ENCODE measurements around the gene C6orf120. TPM values are rescaled to one million over a fixed set of nuclear protein-coding genes. Genes with fewer than 3 reads are reported as not detected.

C6orf120 gene
- total and polyA plus RNA-seq, 3 experiments from 2014 or later: 8.9 to 25.5 (median 23.6) TPM

DNA sequence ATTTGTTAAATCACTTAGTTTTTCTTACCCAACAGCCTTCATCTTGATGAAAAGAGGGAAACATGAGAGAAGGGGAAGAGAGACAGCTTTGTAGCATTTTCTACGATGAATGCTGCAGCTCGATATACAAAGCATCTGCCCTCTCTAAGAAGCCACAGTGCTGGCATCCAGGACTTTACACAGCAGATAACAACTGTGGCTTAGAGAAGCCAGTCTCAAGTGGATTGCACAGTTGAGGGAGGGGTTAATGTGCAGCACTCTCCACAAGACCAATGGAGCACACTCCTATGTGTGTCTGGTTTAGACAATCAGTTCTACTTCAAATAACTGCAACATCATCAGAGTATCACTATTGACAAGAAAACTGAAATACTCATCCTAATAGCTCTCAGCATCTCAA is 5.8 kb downstream of the C6orf120 start:
- H3K4me1 Mint-ChIP-seq: peaks cover 36 to 54% (median 45%) of the 10 kb centered on the region in 3 donors
- H3K36me3 ChIP-seq (ENCODE audit: insufficient read depth, low read length): peaks cover 10% of the 10 kb centered on the region
- peak overlapping the region in 2 of 8 donors; percentile 10 to 56 for H3K27ac Mint-ChIP-seq
- no peak overlapping the region for H3K4me3 Mint-ChIP-seq
- no peak for DNase-seq
- H3K9me3 ChIP-seq (ENCODE audit: low read length): no peaks in the 10 kb centered on the region
- peaks cover 30% of the 10 kb centered on the region for H3K4me1 ChIP-seq (ENCODE audit: insufficient read depth, low read length)
- H3K9me3 Mint-ChIP-seq: no peaks in the 10 kb centered on the region
- CTCF ChIA-PET: interaction anchor here (1.3 kb wide), 2 partner anchors 44 to 82 kb away, joined by 3 read pairs; partner anchors contain the start of genes DYNLT2 and ERMARD
- H3K27me3 ChIP-seq (ENCODE audit: insufficient read depth, low read length, poor library complexity, severe bottlenecking): no peaks in the 10 kb centered on the region
- H3K36me3 Mint-ChIP-seq: peaks cover 0 to 71% (median 4%) of the 10 kb centered on the region in 3 donors
- no peaks in the 10 kb centered on the region for H3K27me3 Mint-ChIP-seq
- POLR2A ChIA-PET: no interaction called here
- H3K4me3 ChIP-seq (ENCODE audit: low read length): no peak overlapping the region
- H3K27ac ChIP-seq (ENCODE audit: low read depth, low read length): no peak overlapping the region

DNA sequence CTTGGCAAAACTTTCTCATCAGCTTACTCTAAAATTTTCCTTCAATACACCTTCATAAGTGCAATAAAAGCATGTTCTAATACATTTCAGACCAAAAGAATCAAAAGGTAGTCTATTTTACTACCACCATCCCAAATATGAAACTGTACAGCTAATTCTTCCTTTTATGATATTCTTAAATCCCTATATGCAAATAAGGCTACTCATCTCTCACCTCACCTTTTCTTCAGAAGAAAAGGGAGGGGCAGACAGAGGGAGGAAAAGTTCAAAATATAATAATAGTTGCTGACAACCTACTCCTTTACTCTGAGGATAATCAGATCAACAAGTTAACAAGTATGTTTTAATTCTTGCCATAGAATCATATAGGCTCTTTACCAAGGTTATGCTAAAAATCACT is 7.4 kb downstream of the C6orf120 start:
- Mint-ChIP-seq H3K36me3 (peaks cover 0 to 68% (median 4%) of the 10 kb centered on the region in 3 donors), H3K4me1 (peaks cover 22 to 39% (median 30%) of the 10 kb centered on the region in 3 donors), H3K9me3 (no peaks in the 10 kb centered on the region), H3K27ac (peak overlapping the region in 1 of 8 donors; percentile 26), H3K27me3 (no peaks in the 10 kb centered on the region), H3K4me3 (no peak overlapping the region)
- DNase-seq: no peak
- CTCF ChIA-PET: interaction anchor here (0.8 to 1.6 kb wide), 3 partner anchors 8 to 81 kb away, joined by 3 to 6 read pairs (median 4); no protein-coding TSS in a partner anchor
- no peak overlapping the region for H3K27ac ChIP-seq (ENCODE audit: low read depth, low read length)
- POLR2A ChIA-PET: no interaction called here
- no peaks in the 10 kb centered on the region for H3K9me3 ChIP-seq (ENCODE audit: low read length)
- H3K36me3 ChIP-seq (ENCODE audit: insufficient read depth, low read length): peaks cover 17% of the 10 kb centered on the region
- no peak overlapping the region for H3K4me3 ChIP-seq (ENCODE audit: low read length)
- peaks cover 14% of the 10 kb centered on the region for H3K4me1 ChIP-seq (ENCODE audit: insufficient read depth, low read length)
- no peaks in the 10 kb centered on the region for H3K27me3 ChIP-seq (ENCODE audit: insufficient read depth, low read length, poor library complexity, severe bottlenecking)

DNA sequence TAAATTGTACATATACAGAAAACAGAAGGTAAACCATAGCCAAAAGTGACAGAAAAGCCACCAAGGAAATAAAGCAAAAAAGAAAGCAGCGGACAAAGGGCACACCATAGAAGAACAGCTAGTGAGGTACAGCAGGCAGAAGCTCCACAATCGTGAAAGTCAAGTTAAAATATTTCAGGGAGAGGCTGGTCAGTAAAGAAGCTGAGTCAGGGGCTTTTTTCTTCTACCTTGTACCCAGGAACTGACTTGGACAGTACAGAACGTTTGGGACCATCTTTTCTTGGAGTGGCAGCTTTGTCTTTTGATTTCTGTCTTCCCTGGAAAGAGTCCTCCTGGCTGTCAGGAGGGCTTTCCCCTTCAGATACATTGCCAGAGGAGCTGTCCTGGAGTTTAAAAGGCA is 8.1 kb downstream of the C6orf120 start:
- DNase-seq: no peak
- Histone ChIP-seq H3K36me3 (ENCODE audit: insufficient read depth, low read length) (peaks cover 24% of the 10 kb centered on the region), H3K9me3 (ENCODE audit: low read length) (no peaks in the 10 kb centered on the region), H3K27ac (ENCODE audit: low read depth, low read length) (no peak overlapping the region), H3K27me3 (ENCODE audit: insufficient read depth, low read length, poor library complexity, severe bottlenecking) (no peaks in the 10 kb centered on the region), H3K4me1 (ENCODE audit: insufficient read depth, low read length) (peaks cover 7% of the 10 kb centered on the region), H3K4me3 (ENCODE audit: low read length) (no peak overlapping the region)
- Mint-ChIP-seq H3K27ac (no peak overlapping the region), H3K36me3 (peaks cover 4 to 71% (median 9%) of the 10 kb centered on the region in 3 donors), H3K4me1 (peaks cover 17 to 32% (median 22%) of the 10 kb centered on the region in 3 donors), H3K9me3 (no peaks in the 10 kb centered on the region), H3K4me3 (no peak overlapping the region), H3K27me3 (no peaks in the 10 kb centered on the region)
- ChIA-PET POLR2A (no interaction called here), CTCF (interaction anchor here (1.3 to 1.6 kb wide), 2 partner anchors 15 to 80 kb away, joined by 4 to 6 read pairs; no protein-coding TSS in a partner anchor)

DNA sequence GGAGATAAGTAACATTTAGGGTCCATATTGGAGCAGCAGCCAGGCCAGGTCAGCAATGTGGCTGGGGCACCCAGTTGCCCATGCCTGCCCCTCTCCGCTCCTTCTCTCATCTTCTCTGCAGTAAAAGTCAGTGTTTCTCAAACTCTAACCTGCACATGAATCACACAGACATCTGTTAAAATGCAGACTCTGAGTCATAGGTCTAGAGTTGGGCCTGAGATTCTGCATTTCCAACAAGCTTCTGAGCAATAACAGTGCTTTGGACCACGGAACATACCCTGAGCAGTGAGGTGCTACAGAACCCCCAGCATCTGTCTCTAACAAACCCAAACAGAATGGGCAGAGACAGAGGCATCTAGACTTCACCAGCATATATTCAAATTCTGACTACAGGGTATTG is 12.3 kb downstream of the C6orf120 start:
- H3K27ac Mint-ChIP-seq: no peak overlapping the region
- H3K4me1 Mint-ChIP-seq: peaks cover 8 to 23% (median 12%) of the 10 kb centered on the region in 3 donors
- peaks cover 3% of the 10 kb centered on the region for H3K4me1 ChIP-seq (ENCODE audit: insufficient read depth, low read length)
- H3K9me3 Mint-ChIP-seq: no peaks in the 10 kb centered on the region
- ChIA-PET POLR2A (no interaction called here), CTCF (interaction anchor here (1.2 kb wide), 1 partner anchor 12 kb away, joined by 3 read pairs; the partner anchor contains the start of genes C6orf120 and WDR27)
- H3K27me3 ChIP-seq (ENCODE audit: insufficient read depth, low read length, poor library complexity, severe bottlenecking): no peaks in the 10 kb centered on the region
- H3K4me3 ChIP-seq (ENCODE audit: low read length): no peak overlapping the region
- no peaks in the 10 kb centered on the region for H3K27me3 Mint-ChIP-seq
- H3K9me3 ChIP-seq (ENCODE audit: low read length): no peaks in the 10 kb centered on the region
- DNase-seq: no peak
- H3K4me3 Mint-ChIP-seq: no peak overlapping the region
- no peak overlapping the region for H3K27ac ChIP-seq (ENCODE audit: low read depth, low read length)
- peaks cover 32% of the 10 kb centered on the region for H3K36me3 ChIP-seq (ENCODE audit: insufficient read depth, low read length)
- H3K36me3 Mint-ChIP-seq: peaks cover 5 to 73% (median 9%) of the 10 kb centered on the region in 3 donors

DNA sequence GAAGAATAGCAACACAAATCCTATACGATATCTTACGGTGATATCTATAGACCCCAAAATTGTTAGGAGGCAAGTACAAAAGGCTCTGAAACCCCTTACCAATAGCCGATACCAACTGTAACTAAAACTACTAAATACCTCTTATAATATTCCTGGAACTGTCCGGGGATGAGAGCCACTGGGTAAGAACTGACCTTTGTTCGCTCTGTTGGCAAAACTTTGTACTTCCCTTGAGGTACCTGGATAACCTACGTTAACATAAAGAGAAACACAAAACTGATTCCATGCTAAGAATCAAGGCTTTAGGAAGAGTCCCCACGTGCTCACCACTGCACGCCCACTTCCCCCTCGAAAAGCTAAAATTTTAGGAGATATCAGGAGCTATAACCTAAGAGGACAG is 12.7 kb downstream of the C6orf120 start:
- no peaks in the 10 kb centered on the region for H3K27me3 ChIP-seq (ENCODE audit: insufficient read depth, low read length, poor library complexity, severe bottlenecking)
- no peaks in the 10 kb centered on the region for H3K27me3 Mint-ChIP-seq
- POLR2A ChIA-PET: interaction anchor here (1.1 kb wide), 1 partner anchor 8 kb away, joined by 3 read pairs; no protein-coding TSS in a partner anchor
- H3K27ac ChIP-seq (ENCODE audit: low read depth, low read length): no peak overlapping the region
- H3K36me3 ChIP-seq (ENCODE audit: insufficient read depth, low read length): peaks cover 32% of the 10 kb centered on the region
- H3K9me3 ChIP-seq (ENCODE audit: low read length): no peaks in the 10 kb centered on the region
- no peak overlapping the region for H3K27ac Mint-ChIP-seq
- H3K4me3 Mint-ChIP-seq: no peak overlapping the region
- DNase-seq: no peak
- peaks cover 5 to 72% (median 9%) of the 10 kb centered on the region in 3 donors for H3K36me3 Mint-ChIP-seq
- no peak overlapping the region for H3K4me3 ChIP-seq (ENCODE audit: low read length)
- peaks cover 7% of the 10 kb centered on the region for H3K4me1 ChIP-seq (ENCODE audit: insufficient read depth, low read length)
- H3K4me1 Mint-ChIP-seq: peaks cover 12 to 25% (median 16%) of the 10 kb centered on the region in 3 donors
- H3K9me3 Mint-ChIP-seq: no peaks in the 10 kb centered on the region
- CTCF ChIA-PET: interaction anchor here (0.8 kb wide), 1 partner anchor 10 kb away, joined by 3 read pairs; no protein-coding TSS in a partner anchor

DNA sequence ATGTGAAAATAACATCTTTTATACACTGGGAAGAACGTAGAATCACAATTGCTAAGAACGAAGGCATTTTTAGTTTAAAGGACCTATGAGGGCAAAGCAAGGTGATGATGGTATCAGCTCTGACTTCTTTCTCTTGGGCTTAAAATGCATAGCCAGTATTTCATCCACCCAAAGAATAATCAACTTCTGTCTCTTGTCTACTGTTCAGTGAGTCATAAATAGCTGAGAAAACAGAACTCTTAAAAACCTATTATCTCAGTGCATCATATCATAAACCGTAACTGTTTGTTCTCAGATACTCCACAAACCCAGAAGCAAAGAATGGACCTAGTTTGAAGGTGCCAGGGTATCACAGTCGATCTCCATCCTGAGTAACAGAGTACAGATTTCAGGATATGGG is 17.2 kb downstream of the C6orf120 start:
- H3K27ac ChIP-seq (ENCODE audit: low read depth, low read length): no peak overlapping the region
- Mint-ChIP-seq H3K4me1 (peaks cover 35 to 59% (median 53%) of the 10 kb centered on the region in 3 donors), H3K4me3 (peak overlapping the region in 1 of 7 donors; percentile 40), H3K9me3 (no peaks in the 10 kb centered on the region), H3K27me3 (no peaks in the 10 kb centered on the region), H3K27ac (peak overlapping the region in 5 of 8 donors; percentile 29 to 74 (median 45)), H3K36me3 (peaks cover 5 to 52% (median 7%) of the 10 kb centered on the region in 3 donors)
- peaks cover 17% of the 10 kb centered on the region for H3K36me3 ChIP-seq (ENCODE audit: insufficient read depth, low read length)
- H3K27me3 ChIP-seq (ENCODE audit: insufficient read depth, low read length, poor library complexity, severe bottlenecking): no peaks in the 10 kb centered on the region
- no peak for DNase-seq
- peaks cover 35% of the 10 kb centered on the region for H3K4me1 ChIP-seq (ENCODE audit: insufficient read depth, low read length)
- CTCF ChIA-PET: interaction anchor here (1.1 to 2.4 kb wide), 2 partner anchors 17 to 32 kb away, joined by 4 to 7 read pairs; partner anchors contain the start of genes C6orf120, DYNLT2, ERMARD and WDR27
- H3K9me3 ChIP-seq (ENCODE audit: low read length): no peaks in the 10 kb centered on the region
- H3K4me3 ChIP-seq (ENCODE audit: low read length): no peak overlapping the region
- POLR2A ChIA-PET: interaction anchor here (1.5 kb wide), 1 partner anchor 17 kb away, joined by 7 read pairs; the partner anchor contains the start of genes C6orf120 and WDR27

DNA sequence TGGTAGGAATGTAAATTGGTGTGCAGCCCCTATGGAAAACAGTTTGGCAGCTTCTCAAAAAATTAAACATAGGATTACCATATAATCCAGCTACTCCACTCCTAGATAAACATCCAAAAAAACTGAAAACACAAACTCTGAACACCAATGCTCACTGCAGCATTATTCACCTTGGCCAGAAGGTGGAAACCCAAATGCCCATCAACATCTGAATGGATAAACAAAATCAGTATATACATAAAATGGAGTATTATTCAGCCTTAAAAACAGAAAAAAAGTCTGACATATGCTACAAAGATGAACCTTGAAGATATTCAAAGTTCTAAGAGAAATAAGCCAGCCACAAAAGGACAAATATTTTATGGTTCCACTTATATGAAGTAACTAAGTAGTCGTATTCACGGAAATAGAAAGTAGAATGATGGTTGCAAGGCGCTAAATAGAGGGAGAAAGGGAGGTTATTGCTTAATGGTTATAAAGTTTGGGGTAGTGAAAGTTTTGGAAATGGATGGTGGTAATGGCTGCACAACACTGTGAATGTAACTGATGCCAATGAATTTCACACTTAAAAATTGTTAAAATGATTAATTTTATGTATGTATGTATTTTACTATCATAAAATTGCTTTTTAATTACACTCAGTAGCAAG is 18.4 kb downstream of the C6orf120 start:
- H3K27me3 Mint-ChIP-seq: no peaks in the 10 kb centered on the region
- peaks cover 6% of the 10 kb centered on the region for H3K36me3 ChIP-seq (ENCODE audit: insufficient read depth, low read length)
- peak overlapping the region in 2 of 7 donors; percentile 4 to 64 for H3K4me3 Mint-ChIP-seq
- CTCF ChIA-PET: interaction anchor here (1.1 to 2.4 kb wide), 2 partner anchors 18 to 31 kb away, joined by 4 to 7 read pairs; partner anchors contain the start of genes C6orf120, DYNLT2, ERMARD and WDR27
- no peaks in the 10 kb centered on the region for H3K9me3 Mint-ChIP-seq
- DNase-seq: no peak
- H3K4me1 Mint-ChIP-seq: peaks cover 39 to 64% (median 57%) of the 10 kb centered on the region in 3 donors
- H3K27ac ChIP-seq (ENCODE audit: low read depth, low read length): no peak overlapping the region
- peaks cover 39% of the 10 kb centered on the region for H3K4me1 ChIP-seq (ENCODE audit: insufficient read depth, low read length)
- no peaks in the 10 kb centered on the region for H3K9me3 ChIP-seq (ENCODE audit: low read length)
- H3K27ac Mint-ChIP-seq: peak overlapping the region; percentile 11 to 79 (median 58)
- no peak overlapping the region for H3K4me3 ChIP-seq (ENCODE audit: low read length)
- peaks cover 0 to 43% (median 0%) of the 10 kb centered on the region in 3 donors for H3K36me3 Mint-ChIP-seq
- no peaks in the 10 kb centered on the region for H3K27me3 ChIP-seq (ENCODE audit: insufficient read depth, low read length, poor library complexity, severe bottlenecking)
- POLR2A ChIA-PET: interaction anchor here (1.5 kb wide), 1 partner anchor 18 kb away, joined by 7 read pairs; the partner anchor contains the start of genes C6orf120 and WDR27

All from CD8-positive, alpha-beta memory T cell (primary cell).